Activated T-cell treated with anti-CD3 and anti-CD28 coated beads, Interleukin-2, amount 50 U/mL, for 4 hours (primary cell): ENCODE measurements around the gene TFF2. TPM values are rescaled to one million over a fixed set of nuclear protein-coding genes. Genes with fewer than 3 reads are reported as not detected.

Source experiments
- ATAC-seq, 2 donors: fragments of 200-7000 bp; cut with Tn5 transposase; one replicate each; pipeline ENCODE4 v1.10.0; 2021
- DNase-seq: peaks from one replicate; pipeline ENCODE4 v3.0.0-alpha.2; 2020
- H3K27me3 Mint-ChIP-seq: one replicate; pipeline ENCODE4 v1.8.0; 2021; ENCODE audit warnings: low read depth, mixed read lengths
- H3K36me3 Mint-ChIP-seq: one replicate; pipeline ENCODE4 v1.8.0; 2022; ENCODE audit warnings: mixed read lengths; ENCODE audit not compliant: insufficient read depth
- H3K4me1 Mint-ChIP-seq: one replicate; pipeline ENCODE4 v1.8.0; 2021; ENCODE audit warnings: low read depth, mixed read lengths
- H3K4me3 Mint-ChIP-seq: one replicate; pipeline ENCODE4 v1.8.0; 2021; ENCODE audit warnings: mild to moderate bottlenecking, moderate library complexity, mixed read lengths
- H3K9me3 Mint-ChIP-seq: one replicate; pipeline ENCODE4 v1.8.0; 2021; ENCODE audit warnings: mixed read lengths
- total RNA-seq, 3 donors: library from RNA; stranded (reverse); gene quantifications; one replicate each; pipeline ENCODE4 v1.2.1, GENCODE V29; 2021

The TFF2 gene
- total RNA-seq, 3 donors from 2014 or later, result not detected

GRCh38 chr21:42388740-42389448, 38.1 kb upstream of the TFF2 start:
- H3K4me3 Mint-ChIP-seq, result peak overlapping the region; percentile 27
- DNase-seq (no peak), ATAC-seq (no peak)
- peaks cover 74% of the 10 kb centered on the region for H3K4me1 Mint-ChIP-seq
- H3K27me3 Mint-ChIP-seq, result peaks cover 3% of the 10 kb centered on the region
- peaks cover 1% of the 10 kb centered on the region for H3K36me3 Mint-ChIP-seq
- no peaks in the 10 kb centered on the region for H3K9me3 Mint-ChIP-seq

GRCh38 chr21:42387843-42388340, 37.1 kb upstream of the TFF2 start:
- ATAC-seq (no peak), DNase-seq (no peak)
- Mint-ChIP-seq H3K4me1 (peaks cover 66% of the 10 kb centered on the region), H3K27me3 (peaks cover 3% of the 10 kb centered on the region), H3K36me3 (peaks cover 1% of the 10 kb centered on the region), H3K4me3 (no peak overlapping the region), H3K9me3 (no peaks in the 10 kb centered on the region)

- peaks cover 3% of the 10 kb centered on the region for H3K27me3 Mint-ChIP-seq
- peaks cover 58% of the 10 kb centered on the region for H3K4me1 Mint-ChIP-seq
- ATAC-seq, result no peak
These were observed 36.4 kb upstream of the TFF2 start for GRCh38 chr21:42387164-42387563.

GRCh38 chr21:42386034-42386591, 35.3 kb upstream of the TFF2 start:
- Mint-ChIP-seq H3K27me3 (no peaks in the 10 kb centered on the region), H3K4me1 (peaks cover 55% of the 10 kb centered on the region), H3K9me3 (peaks cover 14% of the 10 kb centered on the region), H3K36me3 (peaks cover 7% of the 10 kb centered on the region), H3K4me3 (no peak overlapping the region)
- ATAC-seq (no peak), DNase-seq (no peak)

More at GRCh38 chr21:42387164-42387563, 36.4 kb upstream of the TFF2 start:
- Mint-ChIP-seq H3K9me3 (peaks cover 6% of the 10 kb centered on the region), H3K4me3 (no peak overlapping the region), H3K36me3 (peaks cover 3% of the 10 kb centered on the region)
- no peak for DNase-seq

GRCh38 chr21:42385619-42386018, 34.8 kb upstream of the TFF2 start:
- Mint-ChIP-seq H3K4me3 (no peak overlapping the region), H3K9me3 (peaks cover 14% of the 10 kb centered on the region), H3K36me3 (peaks cover 7% of the 10 kb centered on the region), H3K4me1 (peaks cover 51% of the 10 kb centered on the region), H3K27me3 (no peaks in the 10 kb centered on the region)
- ATAC-seq (no peak), DNase-seq (no peak)

- no peaks in the 10 kb centered on the region for H3K27me3 Mint-ChIP-seq
- no peak for DNase-seq
- peak overlapping the region; percentile 40 for H3K4me3 Mint-ChIP-seq
- H3K9me3 Mint-ChIP-seq, result peaks cover 14% of the 10 kb centered on the region
- peaks cover 46% of the 10 kb centered on the region for H3K4me1 Mint-ChIP-seq
- H3K36me3 Mint-ChIP-seq, result peaks cover 7% of the 10 kb centered on the region
- ATAC-seq, result no peak
These were observed 34.2 kb upstream of the TFF2 start for GRCh38 chr21:42384989-42385388.

GRCh38 chr21:42384156-42384945, 33.6 kb upstream of the TFF2 start:
- H3K9me3 Mint-ChIP-seq, result peaks cover 14% of the 10 kb centered on the region
- peaks cover 40% of the 10 kb centered on the region for H3K4me1 Mint-ChIP-seq
- ATAC-seq (no peak), DNase-seq (no peak)
- H3K4me3 Mint-ChIP-seq, result no peak overlapping the region
- no peaks in the 10 kb centered on the region for H3K27me3 Mint-ChIP-seq
- peaks cover 7% of the 10 kb centered on the region for H3K36me3 Mint-ChIP-seq

GRCh38 chr21:42383331-42383730, 32.5 kb upstream of the TFF2 start:
- H3K4me1 Mint-ChIP-seq, result peaks cover 32% of the 10 kb centered on the region
- no peak overlapping the region for H3K4me3 Mint-ChIP-seq
- DNase-seq, result no peak
- H3K36me3 Mint-ChIP-seq, result peaks cover 7% of the 10 kb centered on the region
- no peaks in the 10 kb centered on the region for H3K27me3 Mint-ChIP-seq
- ATAC-seq, result no peak
- H3K9me3 Mint-ChIP-seq, result peaks cover 14% of the 10 kb centered on the region

GRCh38 chr21:42382915-42383314, 32.1 kb upstream of the TFF2 start:
- H3K27me3 Mint-ChIP-seq, result no peaks in the 10 kb centered on the region
- H3K4me3 Mint-ChIP-seq, result no peak overlapping the region
- peaks cover 7% of the 10 kb centered on the region for H3K36me3 Mint-ChIP-seq
- peaks cover 32% of the 10 kb centered on the region for H3K4me1 Mint-ChIP-seq
- H3K9me3 Mint-ChIP-seq, result peaks cover 14% of the 10 kb centered on the region
- ATAC-seq, result no peak
- DNase-seq, result no peak

GRCh38 chr21:42381347-42381984, 30.7 kb upstream of the TFF2 start:
- peaks cover 14% of the 10 kb centered on the region for H3K9me3 Mint-ChIP-seq
- peaks cover 23% of the 10 kb centered on the region for H3K4me1 Mint-ChIP-seq
- no peak overlapping the region for H3K4me3 Mint-ChIP-seq
- H3K36me3 Mint-ChIP-seq, result peaks cover 6% of the 10 kb centered on the region
- ATAC-seq, result peak in 1 of 2 donors; percentile 73
- peak; percentile 47 for DNase-seq
- no peaks in the 10 kb centered on the region for H3K27me3 Mint-ChIP-seq

GRCh38 chr21:42379426-42380215, 28.8 kb upstream of the TFF2 start:
- no peak overlapping the region for H3K4me3 Mint-ChIP-seq
- H3K4me1 Mint-ChIP-seq, result peaks cover 12% of the 10 kb centered on the region
- no peaks in the 10 kb centered on the region for H3K27me3 Mint-ChIP-seq
- peaks cover 14% of the 10 kb centered on the region for H3K9me3 Mint-ChIP-seq
- ATAC-seq (no peak), DNase-seq (no peak)
- H3K36me3 Mint-ChIP-seq, result peaks cover 6% of the 10 kb centered on the region

- Mint-ChIP-seq H3K4me1 (peaks cover 9% of the 10 kb centered on the region), H3K36me3 (peaks cover 6% of the 10 kb centered on the region), H3K27me3 (no peaks in the 10 kb centered on the region), H3K9me3 (peaks cover 14% of the 10 kb centered on the region), H3K4me3 (no peak overlapping the region)
- ATAC-seq (no peak), DNase-seq (no peak)
These were observed 27.6 kb upstream of the TFF2 start for GRCh38 chr21:42378418-42378817.

GRCh38 chr21:42377951-42378340, 27.2 kb upstream of the TFF2 start:
- H3K27me3 Mint-ChIP-seq, result no peaks in the 10 kb centered on the region
- peaks cover 6% of the 10 kb centered on the region for H3K36me3 Mint-ChIP-seq
- H3K9me3 Mint-ChIP-seq, result peaks cover 14% of the 10 kb centered on the region
- H3K4me1 Mint-ChIP-seq, result peaks cover 14% of the 10 kb centered on the region
- DNase-seq (no peak), ATAC-seq (no peak)
- no peak overlapping the region for H3K4me3 Mint-ChIP-seq
